Mucosa of descending colon (tissue), 3 donors: Measurements from ENCODE around the gene HS6ST3. TPM values are rescaled to one million over a fixed set of nuclear protein-coding genes. Genes with fewer than 3 reads are reported as not detected.

Experiments
- ATAC-seq: fragments of 200-7000 bp; cut with Tn5 transposase; one replicate; pipeline ENCODE4 v1.9.1; 2020; ENCODE audit warnings: mild to moderate bottlenecking, moderate library complexity
- DNase-seq, 3 donors: peaks; one replicate each; pipeline ENCODE4 v3.0.0-alpha.2; 2020
- H3K36me3 ChIP-seq: fragments of 200-600 bp; one replicate; pipeline ENCODE4 v1.8.0; 2021; ENCODE audit warnings: low read depth, mild to moderate bottlenecking
- H3K4me1 ChIP-seq: fragments of 200-600 bp; one replicate; pipeline ENCODE4 v1.8.0; 2021; ENCODE audit warnings: low read depth, mild to moderate bottlenecking
- H3K4me3 ChIP-seq: fragments of 200-600 bp; one replicate; pipeline ENCODE4 v1.8.0; 2021; ENCODE audit warnings: mild to moderate bottlenecking
- H3K9me3 ChIP-seq: fragments of 200-600 bp; one replicate; pipeline ENCODE4 v1.8.0; 2021; ENCODE audit warnings: mild to moderate bottlenecking
- intact Hi-C, 2 donors: fragments of 100-400 bp; cut with DNase I in 1 of 2; cut with micrococcal nuclease in 1 of 2; formaldehyde crosslinking; loops; one replicate each; pipeline versions ENCODE4 v1.11.0 to v1.11.1; 2022; cut with DNase I, micrococcal nuclease
- total RNA-seq, 3 donors: library from RNA; stranded (reverse); fragmentation: NEBNext Ultra II Directional in 2 of 3; extraction: Animal tissue kit (Norgen Biotek cat#: 25700) in 2 of 3; gene quantifications; one replicate each; pipeline versions ENCODE4 v1.2.1 to v1.2.4, GENCODE V29; 2021 to 2023
- TF ChIP-seq, protein P1 (sequence below): fragments of 200-600 bp; IDR thresholded peaks from one replicate; pipeline ENCODE4 v1.8.0; 2022; ENCODE audit warnings: antibody characterized with exemption, mild to moderate bottlenecking
- donor health status: DM: no; HTN: no; CAD: no; lungs with moderate emphysema.
- donor health status: DM: no; HTN: no; CAD: no.
- donor health status: DM: no; HTN: yes; CAD: no.

HS6ST3 gene
- total RNA-seq, 3 donors from 2014 or later = 0.14 to 0.89 TPM; not detected in 1

DNA sequence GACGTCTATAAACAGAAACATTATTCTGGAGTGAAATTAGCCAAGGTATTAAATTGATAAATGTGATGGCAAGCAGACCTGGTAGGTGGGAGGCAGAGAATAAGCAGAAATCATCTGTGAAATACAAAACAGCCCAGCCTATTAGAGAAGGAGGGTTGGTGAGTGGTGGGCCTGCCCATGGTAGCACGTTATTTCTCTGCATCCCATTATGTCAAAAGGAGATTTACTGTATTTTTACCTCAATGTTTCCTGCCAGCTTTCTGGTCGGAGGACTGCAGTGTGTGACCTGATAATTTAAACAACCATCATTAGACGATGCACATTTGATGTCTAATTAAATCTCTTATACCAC, 703.5 kb downstream of the HS6ST3 start:
- Histone ChIP-seq H3K4me1 (no peaks in the 10 kb centered on the region), H3K36me3 (no peaks in the 10 kb centered on the region), H3K9me3 (no peaks in the 10 kb centered on the region), H3K4me3 (no peak overlapping the region)
- TF ChIP-seq, protein P1, sequence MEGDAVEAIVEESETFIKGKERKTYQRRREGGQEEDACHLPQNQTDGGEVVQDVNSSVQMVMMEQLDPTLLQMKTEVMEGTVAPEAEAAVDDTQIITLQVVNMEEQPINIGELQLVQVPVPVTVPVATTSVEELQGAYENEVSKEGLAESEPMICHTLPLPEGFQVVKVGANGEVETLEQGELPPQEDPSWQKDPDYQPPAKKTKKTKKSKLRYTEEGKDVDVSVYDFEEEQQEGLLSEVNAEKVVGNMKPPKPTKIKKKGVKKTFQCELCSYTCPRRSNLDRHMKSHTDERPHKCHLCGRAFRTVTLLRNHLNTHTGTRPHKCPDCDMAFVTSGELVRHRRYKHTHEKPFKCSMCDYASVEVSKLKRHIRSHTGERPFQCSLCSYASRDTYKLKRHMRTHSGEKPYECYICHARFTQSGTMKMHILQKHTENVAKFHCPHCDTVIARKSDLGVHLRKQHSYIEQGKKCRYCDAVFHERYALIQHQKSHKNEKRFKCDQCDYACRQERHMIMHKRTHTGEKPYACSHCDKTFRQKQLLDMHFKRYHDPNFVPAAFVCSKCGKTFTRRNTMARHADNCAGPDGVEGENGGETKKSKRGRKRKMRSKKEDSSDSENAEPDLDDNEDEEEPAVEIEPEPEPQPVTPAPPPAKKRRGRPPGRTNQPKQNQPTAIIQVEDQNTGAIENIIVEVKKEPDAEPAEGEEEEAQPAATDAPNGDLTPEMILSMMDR = no peak
- intact Hi-C loops = no loop called here
- ATAC-seq (no peak), DNase-seq (no peak)

DNA sequence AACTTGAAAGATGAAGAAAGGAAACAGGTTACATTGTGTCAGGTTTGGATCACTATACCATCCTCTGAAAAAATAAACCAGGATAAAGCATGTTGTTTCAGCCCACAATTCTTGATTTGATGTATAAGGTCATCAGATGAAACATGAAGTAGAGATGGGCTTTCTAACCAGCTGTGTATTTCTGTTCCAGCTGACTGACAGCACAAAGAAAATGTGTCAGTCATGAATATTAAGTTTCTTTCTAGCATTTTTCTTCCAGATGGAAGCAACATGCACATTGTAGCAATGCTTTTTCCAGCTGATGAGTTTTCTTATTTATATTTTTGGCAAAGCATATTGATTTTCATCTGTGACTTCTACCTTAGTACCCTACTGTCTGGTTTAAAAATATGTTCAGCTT, 704.8 kb downstream of the HS6ST3 start:
- H3K9me3 ChIP-seq = no peaks in the 10 kb centered on the region
- DNase-seq (no peak), ATAC-seq (no peak)
- H3K4me1 ChIP-seq = no peaks in the 10 kb centered on the region
- TF ChIP-seq, protein P1 = no peak
- H3K4me3 ChIP-seq = no peak overlapping the region
- intact Hi-C loops = no loop called here
- no peaks in the 10 kb centered on the region for H3K36me3 ChIP-seq

DNA sequence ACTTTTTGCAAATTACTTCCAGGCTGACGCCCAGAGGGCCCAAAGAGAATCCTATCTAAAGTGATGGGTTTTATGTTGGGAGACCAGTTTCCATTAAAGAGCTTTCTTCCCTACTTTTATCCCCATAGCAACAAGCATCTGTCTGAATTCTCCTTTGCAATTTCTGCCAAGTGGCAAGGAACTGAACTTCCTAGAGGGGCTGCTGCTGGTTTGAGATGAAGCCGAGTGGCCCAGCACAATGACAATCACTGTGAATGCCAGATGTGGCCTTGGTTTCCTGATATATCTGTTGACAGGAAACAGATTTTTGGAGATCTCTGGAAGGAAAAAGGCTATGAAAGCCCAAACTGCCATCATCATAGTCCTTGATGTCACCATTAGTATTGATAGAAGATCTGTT, 705.8 kb downstream of the HS6ST3 start:
- TF ChIP-seq, protein P1 = no peak
- Histone ChIP-seq H3K9me3 (no peaks in the 10 kb centered on the region), H3K4me3 (no peak overlapping the region), H3K4me1 (no peaks in the 10 kb centered on the region), H3K36me3 (no peaks in the 10 kb centered on the region)
- no peak for DNase-seq
- intact Hi-C loops = no loop called here
- no peak for ATAC-seq

DNA sequence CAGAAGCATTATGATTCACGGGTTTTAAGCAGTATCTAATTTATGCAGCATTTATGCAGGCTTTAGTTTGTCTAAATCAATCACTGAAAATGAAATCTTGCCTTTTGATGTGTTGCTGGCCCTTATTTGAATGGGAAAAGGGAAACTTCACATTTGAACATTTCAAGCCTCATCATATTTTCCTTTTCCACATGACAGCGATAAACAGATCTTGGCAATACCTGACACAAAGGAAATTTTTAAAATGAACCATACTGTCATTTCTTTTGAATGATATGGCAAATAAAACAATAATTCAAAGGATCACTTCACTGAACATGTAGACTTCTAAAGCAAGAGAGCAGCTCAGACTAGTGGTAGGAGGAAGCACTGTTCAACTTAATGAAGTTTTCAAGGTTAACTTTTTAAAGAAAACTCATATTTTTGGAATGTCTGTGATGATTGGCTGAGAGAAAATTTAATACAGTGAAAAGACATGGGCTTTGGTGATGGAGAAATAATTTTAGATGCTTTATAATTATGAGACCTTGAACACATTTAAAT, 706.3 kb downstream of the HS6ST3 start:
- intact Hi-C loops = no loop called here
- no peaks in the 10 kb centered on the region for H3K4me1 ChIP-seq
- DNase-seq (no peak), ATAC-seq (no peak)
- TF ChIP-seq, protein P1 = no peak
- no peaks in the 10 kb centered on the region for H3K36me3 ChIP-seq
- no peak overlapping the region for H3K4me3 ChIP-seq
- H3K9me3 ChIP-seq = no peaks in the 10 kb centered on the region

DNA sequence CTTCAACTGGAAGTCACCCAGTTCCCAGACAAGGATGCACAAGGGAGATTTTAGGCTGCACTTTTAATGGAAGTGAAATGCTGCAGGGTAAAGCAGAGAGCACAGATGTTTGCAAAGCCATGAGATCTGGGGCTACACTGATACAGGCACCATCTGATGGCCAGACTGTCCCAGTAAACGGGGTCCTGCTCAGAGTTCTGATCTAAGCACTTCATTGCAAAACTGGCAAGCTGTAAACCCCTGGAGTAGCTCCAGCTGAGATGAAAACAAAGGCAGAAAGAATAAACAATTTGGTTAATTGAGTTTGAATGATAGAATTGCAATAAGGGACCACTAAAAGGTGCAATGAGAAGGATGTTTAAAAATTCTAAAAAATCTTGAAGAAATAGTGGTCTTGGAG, 707.2 kb downstream of the HS6ST3 start:
- no peak overlapping the region for H3K4me3 ChIP-seq
- intact Hi-C loops = no loop called here
- H3K4me1 ChIP-seq = no peaks in the 10 kb centered on the region
- H3K36me3 ChIP-seq = no peaks in the 10 kb centered on the region
- H3K9me3 ChIP-seq = no peaks in the 10 kb centered on the region
- TF ChIP-seq, protein P1 = no peak
- DNase-seq (no peak), ATAC-seq (no peak)
